HG03025 (cell line): ENCODE data around the gene RPGRIP1L.

Source experiments
- ATAC-seq: cut with Tn5 transposase; IDR thresholded peaks from one replicate; pipeline ENCODE4 v1.9.1; 2021; ENCODE audit warnings: mild to moderate bottlenecking, moderate library complexity; ENCODE audit not compliant: unreplicated experiment, low FRiP score

Gene RPGRIP1L

DNA sequence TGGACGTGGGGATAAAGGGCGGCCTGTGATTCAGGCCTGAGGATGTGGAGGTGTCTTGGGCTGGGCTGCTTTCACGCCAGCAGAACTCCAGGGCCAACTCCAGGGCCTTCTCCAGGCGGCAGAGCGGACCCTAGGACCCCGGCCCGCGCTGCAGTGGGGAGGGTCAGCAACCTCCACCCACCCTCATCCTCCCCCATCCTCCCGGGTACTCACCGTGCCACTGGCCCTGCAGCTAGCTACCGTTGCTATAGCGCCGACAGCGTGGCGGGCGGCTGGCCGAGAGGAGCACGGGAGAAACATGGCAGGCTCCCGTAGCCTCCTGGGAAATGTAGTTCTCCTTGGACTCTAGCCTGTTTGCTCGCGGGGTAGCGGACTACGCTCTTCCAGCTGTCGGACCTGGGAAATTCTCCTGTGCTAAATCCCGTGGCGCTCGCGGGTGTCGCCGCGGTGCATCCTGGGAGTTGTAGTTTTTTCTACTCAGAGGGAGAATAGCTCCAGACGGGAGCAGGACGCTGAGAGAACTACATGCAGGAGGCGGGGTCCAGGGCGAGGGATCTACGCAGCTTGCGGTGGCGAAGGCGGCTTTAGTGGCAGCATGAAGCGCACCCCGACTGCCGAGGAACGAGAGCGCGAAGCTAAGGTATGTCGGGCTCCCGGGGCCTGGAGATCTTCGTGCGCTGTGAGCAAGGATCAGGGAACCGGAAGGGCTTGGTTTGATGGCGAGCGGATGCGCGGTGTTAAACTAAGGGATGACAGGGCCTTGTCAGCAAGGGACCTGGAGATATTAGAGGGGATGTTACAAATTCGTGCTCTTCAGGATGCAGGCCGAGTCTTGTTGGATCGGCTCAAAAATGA lies at the start of gene RPGRIP1L, which contains the start of gene FTO:
RPGRIP1L (minus strand) TSS at position 270 of the 855 bp plus-strand sequence. CDS start 3,136 bp downstream, outside the sequence.
FTO (plus strand) TSS at position 567 of the 855 bp plus-strand sequence.
- ATAC-seq = peak; percentile 99

DNA sequence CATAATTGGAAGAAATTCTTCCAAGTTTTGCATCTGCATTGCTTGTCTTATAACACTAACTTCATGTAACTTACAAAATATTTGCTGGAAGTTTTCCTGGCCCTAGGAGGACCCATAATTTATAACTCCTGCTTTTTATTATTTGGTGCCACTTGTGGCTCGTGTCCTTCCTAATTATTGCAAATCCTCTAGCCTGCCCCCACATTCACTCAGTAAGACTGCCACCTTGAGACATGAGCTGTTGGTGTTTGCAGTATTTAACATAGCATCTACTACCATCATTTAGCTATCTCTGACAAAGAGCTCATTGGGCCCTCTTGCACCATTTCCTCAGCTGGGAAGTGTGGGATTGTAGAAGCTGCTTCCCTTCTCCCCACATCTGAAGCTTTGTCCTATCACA lies 49.8 kb upstream of the RPGRIP1L start:
- ATAC-seq = no peak

- ATAC-seq = no peak
Measured at GRCh38 chr16:53752560-53752959, 48.9 kb upstream of the RPGRIP1L start.

GRCh38 chr16:53745753-53746266 lies 42.2 kb upstream of the RPGRIP1L start:
- no peak for ATAC-seq

DNA sequence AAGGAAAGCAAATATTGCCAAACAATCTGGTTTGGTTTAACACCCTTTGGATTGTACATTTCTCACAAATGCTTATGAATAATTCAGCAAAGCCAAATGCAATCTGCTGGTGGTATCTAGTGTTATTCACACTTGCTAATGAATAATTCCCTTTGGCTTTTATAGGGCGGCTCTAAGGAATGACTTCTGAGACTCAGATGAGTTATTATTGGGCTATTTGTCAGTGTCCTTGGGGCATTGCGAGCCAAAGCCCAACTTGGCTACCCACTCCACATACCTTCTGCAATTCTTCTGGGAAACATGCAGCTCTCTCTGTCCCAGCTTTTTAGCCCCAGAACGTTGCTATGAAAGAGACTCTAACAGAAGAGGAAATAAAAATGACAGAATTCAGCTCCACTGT lies 41.4 kb upstream of the RPGRIP1L start:
- no peak for ATAC-seq

GRCh38 chr16:53744449-53744848 lies 40.8 kb upstream of the RPGRIP1L start:
- ATAC-seq = no peak

GRCh38 chr16:53743149-53743566 lies 39.5 kb upstream of the RPGRIP1L start:
- no peak for ATAC-seq

DNA sequence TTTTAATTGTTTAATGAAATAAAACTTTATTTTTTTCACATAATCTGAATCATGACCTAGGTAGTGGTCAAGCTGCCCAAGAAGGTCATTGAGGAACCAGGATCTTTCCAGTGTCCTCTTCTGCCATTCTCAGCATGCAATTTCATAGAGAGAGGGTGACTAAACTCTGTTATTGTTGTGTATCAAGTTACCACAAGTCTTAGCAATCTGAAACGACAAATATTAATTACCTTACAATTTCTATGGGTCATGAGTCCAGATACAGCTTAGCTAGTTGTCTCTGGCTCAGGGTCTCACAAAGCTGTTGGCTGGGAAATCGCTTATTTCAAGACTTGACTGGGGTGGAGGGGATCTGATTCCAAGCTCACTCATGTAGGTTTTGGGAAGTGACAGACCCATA lies 37.9 kb upstream of the RPGRIP1L start:
- no peak for ATAC-seq

DNA sequence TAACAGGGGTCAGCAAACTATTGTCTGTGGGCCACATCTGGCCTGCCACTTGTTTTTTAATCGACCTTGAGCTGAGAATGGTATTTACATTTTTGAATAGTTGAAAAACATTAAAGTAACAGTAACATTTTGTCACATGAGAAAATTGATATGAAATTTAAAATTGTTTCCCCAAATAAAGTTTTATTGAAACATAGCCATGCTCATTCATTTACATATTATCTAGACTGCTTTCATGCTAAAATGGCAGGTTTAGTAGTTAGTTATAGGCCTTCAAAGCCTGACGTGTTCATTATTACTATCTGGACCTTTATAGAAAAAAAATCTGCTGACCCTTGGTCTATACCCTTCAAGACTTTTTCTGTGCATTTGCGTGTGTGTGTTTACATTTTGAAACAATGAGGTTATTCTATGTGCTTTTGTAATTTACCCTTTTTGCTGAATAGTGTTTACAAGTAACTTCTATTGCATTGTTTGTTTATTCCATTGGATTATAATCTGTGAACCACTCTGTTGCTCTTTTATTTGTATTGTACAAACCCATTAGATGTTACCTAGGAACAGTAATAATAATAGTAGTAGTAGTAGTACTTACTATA lies 37.4 kb upstream of the RPGRIP1L start:
- ATAC-seq = no peak

- no peak for ATAC-seq
Measured at GRCh38 chr16:53740476-53740875, 36.8 kb upstream of the RPGRIP1L start.

GRCh38 chr16:53737552-53737951 lies 33.9 kb upstream of the RPGRIP1L start:
- no peak for ATAC-seq

- no peak for ATAC-seq
Measured at GRCh38 chr16:53736297-53736696, 32.6 kb upstream of the RPGRIP1L start.

- ATAC-seq = no peak
Measured at GRCh38 chr16:53734908-53735307, 31.2 kb upstream of the RPGRIP1L start.

DNA sequence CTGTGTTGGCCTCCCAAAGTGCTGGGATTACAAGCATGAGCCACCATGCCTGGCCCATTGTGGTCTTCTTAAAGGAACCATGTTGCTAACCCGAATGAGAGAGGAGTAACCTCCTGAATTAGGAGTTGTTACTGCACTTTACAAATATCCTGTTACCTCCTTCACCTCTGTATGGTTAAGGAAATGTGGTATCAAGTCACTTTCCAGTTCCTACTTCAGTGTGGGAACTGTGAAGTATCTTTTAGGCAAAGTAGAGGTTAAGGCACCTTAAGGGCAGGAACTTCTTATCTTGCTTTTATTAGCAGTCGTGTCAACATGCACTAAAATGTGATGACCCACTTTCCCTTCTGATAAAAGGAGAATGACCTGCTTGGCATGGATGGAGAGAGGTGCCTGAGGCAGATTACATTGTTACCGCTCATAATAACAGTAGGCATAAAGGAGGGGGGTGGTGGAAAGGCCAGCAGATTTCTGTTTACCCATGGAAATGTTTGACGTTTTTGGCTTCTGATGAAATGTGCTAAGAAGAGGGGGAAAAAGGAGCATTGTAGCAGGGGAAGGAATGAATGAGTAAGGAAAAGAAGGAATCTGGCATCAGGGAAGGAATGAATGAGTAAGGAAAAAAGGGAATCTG lies 28.8 kb upstream of the RPGRIP1L start:
- ATAC-seq = no peak

DNA sequence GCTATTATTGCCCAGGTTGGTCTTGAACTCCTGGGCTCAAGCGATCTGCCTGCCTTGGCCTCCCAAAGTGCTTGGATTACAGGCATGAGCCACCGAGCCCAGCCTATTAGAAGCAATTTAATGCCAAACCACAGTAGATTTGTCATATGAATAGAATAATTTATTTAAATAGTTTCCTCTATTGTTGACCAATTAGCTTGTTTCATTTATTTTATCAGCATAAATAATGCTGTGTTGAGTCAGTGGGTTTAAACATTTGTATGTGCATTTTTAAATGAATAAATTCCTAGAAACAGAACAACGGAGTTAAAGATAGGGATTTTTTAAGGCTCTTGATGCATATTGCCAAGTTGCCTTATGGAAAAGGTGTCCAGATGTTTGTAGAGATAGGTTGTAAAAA lies 27.0 kb upstream of the RPGRIP1L start:
- no peak for ATAC-seq

DNA sequence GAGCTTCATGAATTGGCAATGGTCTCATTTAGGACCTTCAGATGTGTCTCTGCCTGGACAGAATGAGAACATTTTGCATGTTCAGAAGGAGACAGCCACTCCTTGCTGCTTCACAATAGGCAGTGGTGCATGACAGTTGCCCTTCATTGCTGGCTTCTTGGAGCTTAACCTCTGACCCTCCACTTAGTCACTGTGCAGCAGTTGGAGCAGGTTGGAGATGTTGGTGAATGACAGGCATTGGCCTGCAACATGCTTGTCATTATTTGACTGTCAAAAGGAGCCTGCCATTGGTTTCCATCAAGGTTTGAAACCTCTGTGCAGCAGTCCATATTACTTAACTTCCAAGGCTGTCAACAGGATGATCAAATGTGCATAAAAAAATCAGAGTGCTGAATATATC lies 23.0 kb upstream of the RPGRIP1L start:
- ATAC-seq = no peak

DNA sequence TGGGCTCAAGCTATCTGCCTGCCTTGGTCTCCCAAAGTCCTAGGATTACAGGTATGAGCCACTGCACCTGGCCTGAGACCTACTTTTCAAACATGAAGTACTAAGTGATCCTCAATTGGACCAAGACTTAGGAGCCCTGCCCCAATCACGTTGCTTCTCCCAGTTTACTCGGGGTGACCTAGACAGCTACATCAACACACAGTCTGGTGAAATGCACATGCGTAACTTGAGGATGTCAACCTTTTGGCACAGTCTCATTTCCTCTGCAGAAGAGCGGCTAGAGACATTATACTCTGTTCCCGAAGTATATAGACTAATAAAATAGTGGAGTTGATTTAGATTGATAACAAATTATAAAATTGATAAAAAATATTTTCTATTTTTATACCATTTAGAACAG lies 17.4 kb upstream of the RPGRIP1L start:
- ATAC-seq = no peak

GRCh38 chr16:53717577-53717976 lies 13.9 kb upstream of the RPGRIP1L start:
- ATAC-seq = no peak

DNA sequence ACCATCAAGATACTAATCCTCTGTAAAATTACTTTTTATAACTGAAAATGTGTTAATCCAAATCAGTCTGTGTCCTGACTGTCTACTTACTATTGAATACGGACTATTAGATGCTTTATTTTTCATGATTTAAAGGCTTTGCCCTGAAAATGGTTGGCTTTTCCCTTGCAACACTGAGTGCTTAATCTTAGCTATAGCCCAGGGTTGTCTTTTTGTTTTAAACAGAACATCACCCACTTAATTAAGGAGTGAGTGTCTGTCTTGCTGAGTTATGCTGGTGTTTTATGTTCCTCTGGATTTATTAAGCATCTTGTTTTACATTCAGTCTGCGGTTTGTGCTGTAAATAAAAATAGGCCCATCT lies 11.3 kb upstream of the RPGRIP1L start:
- ATAC-seq = no peak

- ATAC-seq = no peak
Measured at GRCh38 chr16:53714205-53715022, 10.8 kb upstream of the RPGRIP1L start.
